Measurements from ENCODE around the gene FAM163B. TPM values are rescaled to one million over a fixed set of nuclear protein-coding genes. Genes with fewer than 3 reads are reported as not detected.

Gene FAM163B
- total and polyA plus RNA-seq, 9 of the 15 experiments (the other 6 are each of a cell fraction or from before 2014, with no cell fraction given): not detected

DNA sequence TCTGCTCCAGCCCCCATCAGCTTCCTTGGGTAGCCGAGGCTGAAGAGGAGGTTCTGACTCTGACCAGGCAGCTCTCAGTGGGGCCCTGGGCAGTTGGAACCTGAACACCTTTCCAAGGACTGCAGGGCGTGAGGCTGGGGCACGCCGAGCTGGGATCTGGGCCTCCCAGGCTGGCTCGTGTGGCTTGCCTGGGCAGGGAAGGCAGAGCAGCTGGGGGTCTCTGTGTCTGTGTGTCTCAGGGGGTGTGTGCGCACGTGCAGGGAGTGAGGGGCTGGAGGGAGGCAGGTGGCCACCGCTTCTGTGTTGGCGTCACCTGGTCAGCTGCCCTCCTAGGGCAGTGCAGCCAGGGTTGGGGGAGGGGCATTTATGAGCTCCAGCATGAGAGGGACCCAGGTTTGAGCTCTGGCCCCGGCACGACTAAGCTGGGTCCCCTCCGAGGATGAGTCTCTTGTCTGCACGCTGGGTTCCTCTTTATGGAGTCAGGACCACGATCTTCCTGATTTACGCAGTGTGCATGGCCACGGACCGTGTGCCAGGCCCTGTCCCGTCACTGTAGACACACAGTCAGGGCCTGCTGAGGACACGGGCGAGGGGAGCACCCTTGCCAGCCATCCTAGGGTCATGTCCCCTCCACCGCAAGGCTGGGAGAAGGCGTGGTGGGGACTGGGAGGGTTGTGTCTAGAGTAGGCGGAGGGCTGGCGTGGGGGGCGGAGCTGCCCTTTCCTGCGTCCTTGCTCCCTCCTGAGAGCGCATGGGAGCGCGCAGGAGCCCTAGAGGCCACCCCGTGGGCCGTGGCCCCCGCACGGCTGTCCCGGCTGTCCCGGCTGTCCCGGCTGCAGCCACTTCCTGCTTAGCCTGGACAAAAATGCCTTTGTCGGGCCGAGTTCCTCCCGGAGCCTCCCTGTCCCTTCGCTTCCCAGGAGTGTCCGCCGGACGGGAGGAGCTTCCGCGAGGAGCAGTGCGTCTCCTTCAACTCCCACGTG, 70.0 kb downstream of the FAM163B start:
- H3K4me3 ChIP-seq: no peak overlapping the region
- no peak overlapping the region for H2AFZ ChIP-seq (ENCODE audit: low read depth, low read length)
- no peaks in the 10 kb centered on the region for H3K79me2 ChIP-seq (ENCODE audit: control insufficient read depth, insufficient read depth, low read length)
- no peak overlapping the region for H3K27ac ChIP-seq (ENCODE audit: extremely low read depth, low read depth, low read length)
- in situ Hi-C loops (cut with MboI) (loop anchor here (5.0 kb wide), 1 partner anchor 193 kb away; no protein-coding TSS in a partner anchor), intact Hi-C loops (cut with micrococcal nuclease) (no loop called here)
- TF ChIP-seq ZNF143 (CRISPR knock-in tag; IDR thresholded peaks at IDR 0.05) (no peak), SPI1 (IDR thresholded peaks at IDR 0.05; ENCODE audit: borderline replicate concordance, low read depth, low read length) (0 out of 2 replicates have a peak, but pooled peaks have one; percentile 12), DDX20 (tag; IDR thresholded peaks at IDR 0.05; ENCODE audit: low read depth) (no peak), CREM (IDR thresholded peaks at IDR 0.05; ENCODE audit: low read depth) (no peak), POLR2H (tag; IDR thresholded peaks at IDR 0.05; ENCODE audit: low read depth) (no peak), SLC30A9 (CRISPR knock-in tag; IDR thresholded peaks at IDR 0.05) (no peak)
- H3K4me2 ChIP-seq (ENCODE audit: insufficient read depth, low read length): no peak overlapping the region
- BruUV-seq (replicated peaks): no TSS peak
- peak; percentile 46 for ATAC-seq
- no peaks in the 10 kb centered on the region for H3K9me3 ChIP-seq (replicated peaks; ENCODE audit: control insufficient read depth, insufficient read depth, low read depth, low read length)
- peaks cover 0 to 39% of the 10 kb centered on the region in 2 experiments; a peak in 3 of 5 replicates for H3K4me1 ChIP-seq (replicated peaks in 1 of 2; ENCODE audit: control insufficient read depth in 2 of 2, insufficient read depth in 2 of 2, low read length in 2 of 2)
- WGBS (ENCODE audit: insufficient coverage, low coverage, missing lambda C conversion rate): 7% methylated on average over 39 of the region's 47 CpGs
- FAIRE-seq: no peak
- DNase-seq (ENCODE audit: extremely low read depth in 1 of 4, low spot score in 3 of 4): peak; percentile 34 to 80 (median 62)
- H3K36me3 ChIP-seq (ENCODE audit: control insufficient read depth, insufficient read depth, low read length): no peaks in the 10 kb centered on the region
- H3K9me1 ChIP-seq (ENCODE audit: control insufficient read depth, insufficient read depth, low read length): peaks cover 4% of the 10 kb centered on the region
- POLR2A ChIA-PET: interaction anchor here (0.6 to 0.8 kb wide), 4 partner anchors 32 to 341 kb away, joined by 3 read pairs; no protein-coding TSS in a partner anchor
- H3K9ac ChIP-seq (ENCODE audit: insufficient read depth in 1 of 2, low read depth in 2 of 2, low read length in 2 of 2): peak overlapping the region in 1 of 2 experiments; percentile 26; a peak in 1 of 4 replicates
- CTCF ChIA-PET (ENCODE audit: low intra/inter-chr PET ratio): no interaction called here
- peaks cover 36 to 90% of the 10 kb centered on the region in 2 experiments for H3K27me3 ChIP-seq (ENCODE audit: control insufficient read depth in 2 of 2, insufficient read depth in 2 of 2, low read length in 2 of 2)
- peaks cover 22% of the 10 kb centered on the region for H4K20me1 ChIP-seq (replicated peaks; ENCODE audit: control insufficient read depth, insufficient read depth, low read length)

Measured in K562 (cell line).